Measurements from ENCODE around the gene LCAT.
"Not testable (repeated sequence)": the region's sequence is repeated elsewhere in the genome, so short reads cannot be mapped to it uniquely, and the experiment has no call there.

LCAT gene

GRCh38 chr16:67917852-67918236, 26.1 kb downstream of the LCAT start:
- DNase-seq, result no peak
- Histone ChIP-seq H3K36me3 (ENCODE audit: control insufficient read depth in 4 of 4, insufficient read depth in 4 of 4, low read length in 3 of 4) (peaks cover 8 to 48% (median 26%) of the 10 kb centered on the region in 4 experiments), H3K9me3 (ENCODE audit: control extremely low read depth in 1 of 5, control insufficient read depth in 4 of 5, insufficient read depth in 2 of 5, low read depth in 1 of 5, low read length in 4 of 5) (no peaks in the 10 kb centered on the region), H3K27ac (ENCODE audit: insufficient read depth in 1 of 2, low read depth in 1 of 2, low read length in 2 of 2, poor library complexity in 1 of 2, severe bottlenecking in 2 of 2) (no peak overlapping the region), H3K4me3 (ENCODE audit: control insufficient read depth in 1 of 7, extremely low read depth in 1 of 7, insufficient read depth in 4 of 7, low read depth in 2 of 7, low read length in 6 of 7) (no peak overlapping the region), H3K27me3 (replicated peaks in 2 of 5; ENCODE audit: control insufficient read depth in 4 of 5, insufficient read depth in 5 of 5, low read length in 4 of 5) (no peaks in the 10 kb centered on the region), H3K4me1 (ENCODE audit: control extremely low read depth in 1 of 4, control insufficient read depth in 4 of 4, insufficient read depth in 4 of 4, low read length in 3 of 4) (peaks cover 0 to 14% (median 3%) of the 10 kb centered on the region in 4 experiments)
- CTCF ChIA-PET, result interaction anchor here (0.7 to 21.3 kb wide), 4 partner anchors 8 to 246 kb away, joined by 3 to 359 read pairs (median 3); partner anchors contain the start of genes EDC4 and NRN1L
- WGBS (ENCODE audit: insufficient coverage), result 97% methylated on average over 3 of the region's 4 CpGs
- POLR2A ChIA-PET, result no interaction called here

- no peaks in the 10 kb centered on the region for H3K27me3 ChIP-seq (replicated peaks in 2 of 5; ENCODE audit: control insufficient read depth in 4 of 5, insufficient read depth in 5 of 5, low read length in 4 of 5)
- H3K36me3 ChIP-seq (ENCODE audit: control insufficient read depth in 4 of 4, insufficient read depth in 4 of 4, low read length in 3 of 4), result peaks cover 8 to 49% (median 27%) of the 10 kb centered on the region in 4 experiments
- CTCF ChIA-PET, result interaction anchor here (1.0 to 22.4 kb wide), 7 partner anchors 9 to 34 kb away, joined by 3 to 359 read pairs (median 3); partner anchors contain the start of genes EDC4, NRN1L and PSKH1
- WGBS (ENCODE audit: insufficient coverage), result 78% methylated on average over 6 of the region's 6 CpGs
- POLR2A ChIA-PET, result no interaction called here
- H3K4me1 ChIP-seq (ENCODE audit: control extremely low read depth in 1 of 4, control insufficient read depth in 4 of 4, insufficient read depth in 4 of 4, low read length in 3 of 4), result peaks cover 0 to 9% (median 3%) of the 10 kb centered on the region in 4 experiments
- H3K27ac ChIP-seq (ENCODE audit: insufficient read depth in 1 of 2, low read depth in 1 of 2, low read length in 2 of 2, poor library complexity in 1 of 2, severe bottlenecking in 2 of 2), result no peak overlapping the region
- no peaks in the 10 kb centered on the region for H3K9me3 ChIP-seq (ENCODE audit: control extremely low read depth in 1 of 5, control insufficient read depth in 4 of 5, insufficient read depth in 2 of 5, low read depth in 1 of 5, low read length in 4 of 5)
- DNase-seq, result no peak
- H3K4me3 ChIP-seq (ENCODE audit: control insufficient read depth in 1 of 7, extremely low read depth in 1 of 7, insufficient read depth in 4 of 7, low read depth in 2 of 7, low read length in 6 of 7), result no peak overlapping the region
Observed at GRCh38 chr16:67917140-67917851, 26.6 kb downstream of the LCAT start.

- Histone ChIP-seq H3K9me3 (ENCODE audit: control extremely low read depth in 1 of 5, control insufficient read depth in 4 of 5, insufficient read depth in 2 of 5, low read depth in 1 of 5, low read length in 4 of 5) (no peaks in the 10 kb centered on the region), H3K4me3 (ENCODE audit: control insufficient read depth in 1 of 7, extremely low read depth in 1 of 7, insufficient read depth in 4 of 7, low read depth in 2 of 7, low read length in 6 of 7) (no peak overlapping the region), H3K4me1 (ENCODE audit: control extremely low read depth in 1 of 4, control insufficient read depth in 4 of 4, insufficient read depth in 4 of 4, low read length in 3 of 4) (peaks cover 0 to under 1% (median 0%) of the 10 kb centered on the region in 4 experiments), H3K27me3 (replicated peaks in 2 of 5; ENCODE audit: control insufficient read depth in 4 of 5, insufficient read depth in 5 of 5, low read length in 4 of 5) (no peaks in the 10 kb centered on the region), H3K27ac (ENCODE audit: insufficient read depth in 1 of 2, low read depth in 1 of 2, low read length in 2 of 2, poor library complexity in 1 of 2, severe bottlenecking in 2 of 2) (no peak overlapping the region), H3K36me3 (ENCODE audit: control insufficient read depth in 4 of 4, insufficient read depth in 4 of 4, low read length in 3 of 4) (peaks cover 11 to 59% (median 35%) of the 10 kb centered on the region in 4 experiments)
- POLR2A ChIA-PET, result no interaction called here
- CTCF ChIA-PET, result interaction anchor here (1.1 to 22.4 kb wide), 8 partner anchors 8 to 244 kb away, joined by 3 to 216 read pairs (median 6); partner anchors contain the start of genes NRN1L and PSKH1
- no peak for DNase-seq
- 91% methylated on average over 3 of the region's 7 CpGs for WGBS (ENCODE audit: insufficient coverage)
Observed at GRCh38 chr16:67915831-67916723, 27.8 kb downstream of the LCAT start.

DNA sequence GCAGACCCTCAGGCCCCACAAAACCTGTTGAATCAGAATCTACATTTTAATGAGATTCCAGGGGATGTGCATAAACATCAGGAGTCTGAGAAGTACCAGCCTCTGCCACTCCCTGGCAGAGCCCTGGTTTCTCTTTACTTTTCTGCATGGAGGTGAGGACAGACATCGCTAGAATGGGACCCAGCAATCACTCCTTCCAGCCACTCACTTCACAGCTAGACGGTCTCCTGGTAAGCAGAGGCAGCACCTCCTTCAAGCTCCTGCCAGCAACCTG, 28.5 kb downstream of the LCAT start:
- POLR2A ChIA-PET; H3K4me1 ChIP-seq (ENCODE audit: control extremely low read depth in 1 of 4, control insufficient read depth in 4 of 4, insufficient read depth in 4 of 4, low read length in 3 of 4); H3K27me3 ChIP-seq (replicated peaks in 2 of 5; ENCODE audit: control insufficient read depth in 4 of 5, insufficient read depth in 5 of 5, low read length in 4 of 5); H3K4me3 ChIP-seq (ENCODE audit: control insufficient read depth in 1 of 7, extremely low read depth in 1 of 7, insufficient read depth in 4 of 7, low read depth in 2 of 7, low read length in 6 of 7); H3K9me3 ChIP-seq (ENCODE audit: control extremely low read depth in 1 of 5, control insufficient read depth in 4 of 5, insufficient read depth in 2 of 5, low read depth in 1 of 5, low read length in 4 of 5); H3K27ac ChIP-seq (ENCODE audit: insufficient read depth in 1 of 2, low read depth in 1 of 2, low read length in 2 of 2, poor library complexity in 1 of 2, severe bottlenecking in 2 of 2); DNase-seq: not testable (repeated sequence)
- CTCF ChIA-PET, result interaction anchor here (1.1 to 22.4 kb wide), 5 partner anchors 11 to 243 kb away, joined by 4 to 216 read pairs (median 9); partner anchors contain the start of genes NRN1L and PSKH1
- peaks cover 11 to 63% (median 37%) of the 10 kb centered on the region in 4 experiments for H3K36me3 ChIP-seq (ENCODE audit: control insufficient read depth in 4 of 4, insufficient read depth in 4 of 4, low read length in 3 of 4)
- WGBS (ENCODE audit: insufficient coverage), result 100% methylated on average over 1 of the region's 2 CpGs

GRCh38 chr16:67914758-67915495, 29.0 kb downstream of the LCAT start:
- Histone ChIP-seq H3K9me3 (ENCODE audit: control extremely low read depth in 1 of 5, control insufficient read depth in 4 of 5, insufficient read depth in 2 of 5, low read depth in 1 of 5, low read length in 4 of 5) (no peaks in the 10 kb centered on the region), H3K36me3 (ENCODE audit: control insufficient read depth in 4 of 4, insufficient read depth in 4 of 4, low read length in 3 of 4) (peaks cover 9 to 66% (median 38%) of the 10 kb centered on the region in 4 experiments), H3K27me3 (replicated peaks in 2 of 5; ENCODE audit: control insufficient read depth in 4 of 5, insufficient read depth in 5 of 5, low read length in 4 of 5) (no peaks in the 10 kb centered on the region), H3K27ac (ENCODE audit: insufficient read depth in 1 of 2, low read depth in 1 of 2, low read length in 2 of 2, poor library complexity in 1 of 2, severe bottlenecking in 2 of 2) (no peak overlapping the region), H3K4me3 (ENCODE audit: control insufficient read depth in 1 of 7, extremely low read depth in 1 of 7, insufficient read depth in 4 of 7, low read depth in 2 of 7, low read length in 6 of 7) (no peak overlapping the region), H3K4me1 (ENCODE audit: control extremely low read depth in 1 of 4, control insufficient read depth in 4 of 4, insufficient read depth in 4 of 4, low read length in 3 of 4) (peaks cover 0 to 11% (median 2%) of the 10 kb centered on the region in 4 experiments)
- WGBS (ENCODE audit: insufficient coverage), result 95% methylated on average over 4 of the region's 7 CpGs
- ChIA-PET CTCF (interaction anchor here (0.8 to 22.4 kb wide), 6 partner anchors 10 to 243 kb away, joined by 3 to 216 read pairs (median 8); partner anchors contain the start of genes NRN1L, PSKH1 and PSMB10), POLR2A (no interaction called here)
- DNase-seq, result no peak

DNA sequence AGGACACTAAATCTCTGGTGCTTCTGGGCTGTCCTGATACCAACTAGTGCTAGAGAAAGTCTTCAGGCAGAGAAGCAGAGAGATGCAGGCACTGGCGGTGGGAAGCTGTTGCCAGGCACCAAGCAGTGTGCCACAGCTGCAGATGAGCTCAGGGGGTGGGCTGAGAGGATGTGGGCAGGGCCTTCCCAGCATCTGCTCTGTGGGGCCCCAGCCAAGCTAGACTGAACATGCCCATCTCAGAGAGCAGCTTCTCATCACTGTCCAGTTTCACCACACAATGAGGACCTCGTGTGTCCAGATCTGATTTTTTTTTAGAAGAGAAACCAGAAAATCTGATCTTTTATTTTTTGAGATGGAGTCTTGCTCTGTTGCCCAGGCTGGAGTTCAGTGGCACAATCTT, 33.8 kb downstream of the LCAT start:
- H3K9me3 ChIP-seq (ENCODE audit: control extremely low read depth in 1 of 5, control insufficient read depth in 4 of 5, insufficient read depth in 2 of 5, low read depth in 1 of 5, low read length in 4 of 5), result no peaks in the 10 kb centered on the region
- peak overlapping the region in 1 of 2 experiments; percentile 10 for H3K27ac ChIP-seq (ENCODE audit: insufficient read depth in 1 of 2, low read depth in 1 of 2, low read length in 2 of 2, poor library complexity in 1 of 2, severe bottlenecking in 2 of 2)
- no peak overlapping the region for H3K4me3 ChIP-seq (ENCODE audit: control insufficient read depth in 1 of 7, extremely low read depth in 1 of 7, insufficient read depth in 4 of 7, low read depth in 2 of 7, low read length in 6 of 7)
- H3K36me3 ChIP-seq (ENCODE audit: control insufficient read depth in 4 of 4, insufficient read depth in 4 of 4, low read length in 3 of 4), result peaks cover 4 to 46% (median 31%) of the 10 kb centered on the region in 4 experiments
- no peaks in the 10 kb centered on the region for H3K27me3 ChIP-seq (replicated peaks in 2 of 5; ENCODE audit: control insufficient read depth in 4 of 5, insufficient read depth in 5 of 5, low read length in 4 of 5)
- ChIA-PET CTCF (interaction anchor here (0.6 to 22.4 kb wide), 9 partner anchors 10 to 130 kb away, joined by 3 to 216 read pairs (median 4); partner anchors contain the start of genes NRN1L, PSKH1 and PSMB10), POLR2A (no interaction called here)
- DNase-seq, result peak in 2 of 3 donors; percentile 65 to 68
- WGBS (ENCODE audit: insufficient coverage), result 66% methylated on average over 2 of the region's 2 CpGs
- H3K4me1 ChIP-seq (ENCODE audit: control extremely low read depth in 1 of 4, control insufficient read depth in 4 of 4, insufficient read depth in 4 of 4, low read length in 3 of 4), result peaks cover 0 to 15% (median 3%) of the 10 kb centered on the region in 4 experiments
